HEK293 (cell line): ENCODE data around the gene ETNK2.

Experiments used
- CTCF ChIP-seq: fragments of 450-650 bp; formaldehyde crosslinking; IDR thresholded peaks from 2 replicates; pipeline ENCODE4 v1.5.1; 2016; ENCODE audit warnings: missing biosample characterization, missing genetic modification characterization
- PBX3 ChIP-seq: sonication (generic); formaldehyde crosslinking; IDR thresholded peaks from 2 replicates; pipeline ENCODE4 v1.8.1; 2022; ENCODE audit warnings: mild to moderate bottlenecking, moderate library complexity, missing genetic modification reagents
- ZNF510 ChIP-seq: fragments of 450-650 bp; formaldehyde crosslinking; IDR thresholded peaks from 2 replicates; pipeline ENCODE4 v1.5.1; 2018; ENCODE audit warnings: mild to moderate bottlenecking, missing genetic modification characterization, missing biosample characterization; ENCODE audit not compliant: insufficient replicate concordance
- ZSCAN18 ChIP-seq: fragments of 450-650 bp; formaldehyde crosslinking; IDR thresholded peaks from 2 replicates; pipeline ENCODE4 v1.5.1; 2016; ENCODE audit warnings: missing biosample characterization, missing genetic modification characterization

- TF ChIP-seq CTCF (tag by site-specific recombination), result no peak
- TF ChIP-seq ZSCAN18 (tag by site-specific recombination), result no peak
- no peak for TF ChIP-seq PBX3 (CRISPR knock-in tag)
- TF ChIP-seq ZNF510 (tag by site-specific recombination), result no peak
Measured at GRCh38 chr1:204132718-204133117, 19.1 kb downstream of the ETNK2 start.
